Activated CD4-positive, alpha-beta T cell treated with anti-CD3 and anti-CD28 coated beads for 24 hours (primary cell): Measurements from ENCODE around the gene SPEM1.

Experiments
- DNase-seq, 2 donors: peaks; one replicate each; pipeline ENCODE4 v3.0.0-alpha.2; 2020; ENCODE audit warnings: low read depth in 2 of 2

Gene SPEM1

DNA sequence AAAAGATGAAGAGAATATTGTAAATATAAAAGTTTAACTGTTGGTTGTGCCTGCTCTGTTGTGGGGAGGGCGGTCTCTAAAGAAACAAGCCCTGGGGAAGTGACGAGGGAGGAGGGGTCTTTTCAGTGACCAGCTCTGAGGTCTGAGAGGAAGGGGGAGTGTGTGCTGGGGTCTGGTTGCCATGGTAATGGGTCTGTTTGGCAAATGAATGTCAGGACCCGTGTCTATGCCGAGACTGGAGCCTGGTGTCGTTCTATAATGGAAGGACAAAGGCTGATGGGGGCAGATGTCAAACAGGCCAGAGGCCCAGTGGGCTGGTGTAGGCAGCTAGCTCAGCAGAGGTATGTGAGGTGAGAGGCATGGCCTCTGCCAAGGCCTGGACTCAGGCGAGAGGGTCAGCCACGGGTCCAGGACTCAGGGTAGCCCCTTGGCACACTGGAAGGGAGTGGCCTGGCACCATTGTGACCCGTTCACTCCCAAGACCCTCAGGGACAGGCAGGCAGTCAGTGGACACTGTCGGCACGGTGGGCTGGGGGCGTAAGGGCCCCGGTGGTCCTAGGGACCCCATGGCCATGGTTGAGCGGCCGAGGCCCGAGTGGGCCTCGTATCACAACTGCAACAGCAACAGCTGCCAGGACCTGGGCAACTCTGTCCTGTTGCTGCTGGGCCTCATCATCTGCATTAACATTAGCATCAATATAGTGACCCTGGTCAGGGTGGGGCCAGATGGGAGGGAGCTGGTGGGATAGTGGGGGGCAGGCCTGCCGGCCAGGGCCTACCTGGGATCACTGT is at the start of gene SPEM1:
Gene SPEM1 (plus strand): TSS at position 506 of the 792 bp plus-strand sequence. CDS start 61 bp downstream, at position 567.
- DNase-seq, result no peak

DNA sequence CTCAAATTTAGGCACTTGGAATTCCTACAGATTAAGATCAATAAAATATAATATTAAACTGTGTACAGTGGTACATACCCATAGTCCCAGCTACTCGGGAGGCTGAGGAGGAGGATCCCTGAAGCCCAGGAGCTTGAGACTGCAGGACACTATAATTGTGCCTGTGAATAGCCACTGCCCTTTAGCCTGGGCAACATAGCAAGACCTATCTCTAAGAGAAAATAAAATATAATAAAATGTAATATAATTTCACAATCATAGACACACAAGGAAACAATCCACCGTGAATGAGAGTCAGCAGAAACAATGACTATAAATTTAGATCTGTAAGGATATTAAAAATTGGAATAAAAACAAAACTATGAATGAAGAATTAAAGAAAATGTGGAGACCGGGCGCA is 49.3 kb upstream of the SPEM1 start:
- DNase-seq, result no peak

DNA sequence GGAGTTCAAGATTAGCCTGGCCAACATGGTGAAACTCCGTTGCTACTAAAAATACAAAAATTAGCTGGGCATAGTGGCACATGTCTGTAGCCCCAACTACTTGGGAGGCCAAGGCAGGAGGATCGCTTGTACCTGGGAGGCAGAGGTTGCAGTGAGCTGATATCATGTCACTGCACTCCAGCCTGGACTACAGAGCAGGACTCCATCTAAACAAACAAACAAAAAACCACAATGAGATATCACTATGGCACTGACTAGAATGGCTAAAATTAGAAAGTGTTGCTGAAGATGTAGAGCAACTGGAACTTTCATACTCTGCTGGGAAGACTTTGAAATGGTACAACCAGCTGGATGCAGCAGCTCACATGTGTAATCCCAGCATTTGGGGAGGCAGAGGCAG is 45.8 kb upstream of the SPEM1 start:
- DNase-seq, result no peak

GRCh38 chr17:7379134-7379533 is 41.0 kb upstream of the SPEM1 start:
- DNase-seq, result no peak

GRCh38 chr17:7380321-7380720 is 39.8 kb upstream of the SPEM1 start:
- no peak for DNase-seq

DNA sequence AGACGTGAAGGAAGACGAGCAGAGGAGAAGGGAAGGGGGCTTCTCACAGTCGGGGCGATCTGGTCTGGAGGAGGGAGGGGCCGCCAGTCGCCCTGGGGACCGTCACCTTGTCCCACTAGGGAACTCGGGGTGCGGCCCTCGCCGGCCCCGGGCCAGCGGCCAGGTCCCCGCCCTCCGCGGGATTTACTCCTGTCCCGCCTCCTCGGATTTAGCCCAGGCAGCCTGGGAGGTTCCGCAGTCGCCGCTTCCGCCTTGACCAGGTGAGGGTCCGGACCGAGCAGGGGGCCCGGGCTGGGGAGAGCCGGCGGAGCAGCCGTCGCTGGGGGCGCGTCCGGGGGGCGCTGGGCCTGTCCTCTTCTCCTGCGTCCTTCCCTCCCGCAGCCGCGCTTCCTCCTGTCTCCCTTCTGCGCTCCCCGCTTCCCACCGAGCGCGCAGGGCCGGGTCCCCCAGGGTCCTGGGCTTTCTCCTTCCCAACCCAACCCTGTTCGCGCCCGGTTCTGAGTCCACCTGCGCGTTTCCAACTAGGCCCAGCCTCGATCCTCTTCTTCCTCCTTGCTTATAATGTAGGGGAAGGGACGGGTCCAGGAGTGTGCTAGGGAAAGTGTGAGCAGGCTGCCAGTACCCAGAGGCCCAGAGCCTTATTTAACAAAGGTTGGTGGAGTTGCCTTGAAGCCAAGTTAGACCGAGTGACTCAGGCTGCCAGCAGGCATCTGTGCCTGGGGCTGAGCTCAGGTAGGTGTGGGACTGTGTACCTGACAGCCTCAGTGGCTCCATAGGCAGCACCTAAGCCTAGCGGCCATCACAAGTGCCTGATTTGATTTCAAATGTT is 39.1 kb upstream of the SPEM1 start, which contains the start of gene TNK1:
Gene TNK1 (plus strand): TSS at position 235 of the 829 bp plus-strand sequence. CDS start 1,838 bp downstream, outside the sequence.
- no peak for DNase-seq

DNA sequence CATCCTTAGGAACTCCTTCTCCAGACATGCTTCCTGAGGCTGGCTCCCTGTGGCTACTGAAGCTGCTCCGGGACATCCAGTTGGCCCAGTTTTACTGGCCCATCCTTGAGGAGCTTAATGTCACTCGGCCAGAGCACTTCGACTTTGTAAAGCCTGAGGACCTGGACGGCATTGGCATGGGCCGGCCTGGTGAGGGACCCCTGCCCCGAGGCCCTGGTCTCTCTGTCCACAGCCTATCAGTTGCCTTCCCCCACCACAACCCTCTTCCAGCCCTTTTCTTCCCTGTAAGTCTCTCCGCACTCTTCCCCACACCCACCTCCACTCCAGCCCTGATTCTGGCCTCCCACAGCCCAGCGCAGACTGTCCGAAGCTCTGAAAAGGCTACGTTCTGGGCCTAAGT is 37.2 kb upstream of the SPEM1 start:
- DNase-seq, result no peak

DNA sequence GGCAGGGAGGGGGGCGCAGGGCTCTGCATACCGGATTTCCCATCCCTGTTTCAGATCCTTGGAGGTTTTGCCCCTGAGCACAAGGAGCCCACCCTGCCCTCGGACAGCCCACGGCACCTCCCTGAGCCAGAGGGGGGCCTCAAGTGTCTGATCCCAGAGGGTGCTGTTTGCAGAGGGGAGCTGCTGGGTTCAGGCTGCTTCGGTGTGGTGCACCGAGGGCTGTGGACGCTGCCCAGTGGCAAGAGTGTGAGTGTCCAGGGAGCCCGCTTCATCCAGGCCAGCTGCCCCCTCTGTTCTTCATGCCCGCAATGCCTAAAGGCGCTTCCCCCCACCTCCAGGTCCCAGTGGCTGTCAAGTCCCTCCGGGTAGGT is 36.8 kb upstream of the SPEM1 start:
- DNase-seq, result no peak

- peak; percentile 60 to 64 for DNase-seq
Measured at GRCh38 chr17:7383742-7384488, 36.2 kb upstream of the SPEM1 start.

DNA sequence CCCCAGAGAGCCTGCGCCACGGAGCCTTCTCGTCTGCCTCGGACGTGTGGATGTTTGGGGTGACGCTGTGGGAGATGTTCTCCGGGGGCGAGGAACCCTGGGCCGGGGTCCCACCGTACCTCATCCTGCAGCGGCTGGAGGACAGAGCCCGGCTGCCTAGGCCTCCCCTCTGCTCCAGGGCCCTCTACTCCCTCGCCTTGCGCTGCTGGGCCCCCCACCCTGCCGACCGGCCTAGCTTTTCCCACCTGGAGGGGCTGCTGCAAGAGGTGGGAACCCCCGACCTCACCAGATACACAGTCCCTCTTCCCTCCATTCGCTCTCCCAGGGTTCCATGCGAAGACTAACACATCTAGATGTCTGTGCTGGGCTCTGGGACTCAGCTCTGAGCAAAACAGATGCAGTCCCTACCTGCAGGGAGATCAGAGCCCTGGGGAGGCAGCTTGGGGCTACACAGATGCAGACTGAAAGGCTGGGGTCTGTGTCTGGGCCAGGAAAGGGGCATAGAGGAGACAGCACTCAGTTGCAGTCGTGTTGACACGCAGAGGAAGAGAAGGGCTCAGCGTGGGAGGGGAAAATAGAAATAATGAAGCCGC is 35.5 kb upstream of the SPEM1 start:
- no peak for DNase-seq

- DNase-seq, result no peak
Measured at GRCh38 chr17:7388856-7389255, 31.3 kb upstream of the SPEM1 start.

- DNase-seq, result no peak
Measured at GRCh38 chr17:7389924-7390910, 29.9 kb upstream of the SPEM1 start.

GRCh38 chr17:7391307-7391706 is 28.8 kb upstream of the SPEM1 start:
- DNase-seq, result no peak

- DNase-seq, result no peak
Measured at GRCh38 chr17:7392696-7393612, 27.2 kb upstream of the SPEM1 start.

DNA sequence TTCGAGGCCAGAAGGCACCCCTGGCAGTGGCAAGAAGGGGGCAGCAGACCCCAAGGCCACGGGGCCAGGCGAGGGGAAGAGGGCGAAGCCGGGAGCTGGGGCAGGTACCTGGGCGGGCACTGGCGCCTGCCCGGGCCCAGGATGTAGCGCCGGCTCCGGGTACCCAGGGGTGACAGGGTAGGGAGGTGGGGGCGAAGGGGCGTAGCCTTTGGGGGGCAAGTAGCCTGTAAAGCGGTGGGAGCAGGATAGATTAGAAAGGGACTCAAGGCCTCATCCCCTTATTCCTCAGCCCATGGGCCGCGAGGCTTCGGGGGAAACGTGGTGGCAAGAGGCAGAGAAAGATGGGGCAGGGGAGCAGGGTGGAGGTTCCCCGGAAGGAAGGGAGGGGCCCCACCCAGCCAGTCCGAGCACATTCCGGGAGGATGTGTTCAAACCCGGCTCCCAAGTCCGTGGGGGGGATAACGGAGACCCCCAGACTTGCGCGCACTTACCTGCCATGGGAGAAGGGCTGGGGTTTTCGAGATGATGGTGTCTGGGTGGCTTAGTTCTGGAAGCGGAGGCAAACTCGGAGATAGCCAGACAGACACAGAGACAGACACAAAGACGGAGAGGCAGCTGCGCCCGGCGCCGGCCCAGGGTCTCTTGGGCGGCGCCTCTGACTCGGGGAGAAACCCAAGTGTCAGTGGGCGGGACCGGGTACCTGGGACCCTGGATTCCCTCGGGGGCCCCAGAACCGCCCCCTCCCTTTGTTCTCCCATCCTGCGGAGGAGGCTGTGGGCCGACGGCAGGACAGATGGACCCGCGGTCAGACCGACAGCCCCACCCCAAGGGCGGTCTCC is 26.3 kb upstream of the SPEM1 start:
- DNase-seq, result peak in 1 of 2 donors; percentile 45

DNA sequence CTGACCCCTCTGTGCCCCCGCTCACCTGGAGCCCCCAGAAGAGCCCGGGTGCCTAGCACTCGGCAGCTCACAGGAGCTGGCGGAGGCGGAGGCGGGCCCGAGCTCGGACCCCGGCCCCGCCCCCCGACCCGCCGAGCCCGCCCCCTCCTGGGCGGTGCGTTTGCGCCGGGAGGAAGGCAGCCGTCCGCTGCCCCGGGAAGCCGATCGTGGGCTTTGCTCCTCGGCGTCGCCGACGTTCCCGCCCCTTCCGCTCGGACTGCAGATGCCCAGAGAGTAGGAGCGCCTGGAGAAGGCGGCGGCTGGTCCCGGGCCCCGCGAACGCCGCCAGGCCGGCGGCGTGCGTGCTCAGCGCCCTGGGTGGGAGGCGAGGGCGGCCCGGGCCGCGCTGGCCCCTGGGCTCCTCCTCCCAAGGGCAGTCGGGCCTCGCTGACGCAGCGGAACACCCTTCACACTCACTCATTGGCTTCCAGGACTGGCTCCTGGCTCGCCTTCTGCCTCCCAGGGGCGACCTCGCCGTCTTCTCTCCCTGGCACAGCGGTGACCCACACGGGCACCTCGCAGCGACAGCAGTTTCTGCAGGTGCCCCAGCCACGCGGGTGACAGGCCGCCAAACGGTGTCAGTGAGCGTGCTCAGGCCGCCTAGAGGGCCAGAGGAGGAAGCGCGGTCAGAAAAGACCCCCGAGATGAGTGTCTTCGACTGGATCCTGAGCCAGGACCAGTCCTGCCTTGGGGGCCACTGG is 25.5 kb upstream of the SPEM1 start, which contains the start of gene PLSCR3:
Gene PLSCR3 (minus strand): TSS at position 74 of the 740 bp plus-strand sequence. CDS start 415 bp downstream, outside the sequence.
- peak; percentile 74 to 81 for DNase-seq

DNA sequence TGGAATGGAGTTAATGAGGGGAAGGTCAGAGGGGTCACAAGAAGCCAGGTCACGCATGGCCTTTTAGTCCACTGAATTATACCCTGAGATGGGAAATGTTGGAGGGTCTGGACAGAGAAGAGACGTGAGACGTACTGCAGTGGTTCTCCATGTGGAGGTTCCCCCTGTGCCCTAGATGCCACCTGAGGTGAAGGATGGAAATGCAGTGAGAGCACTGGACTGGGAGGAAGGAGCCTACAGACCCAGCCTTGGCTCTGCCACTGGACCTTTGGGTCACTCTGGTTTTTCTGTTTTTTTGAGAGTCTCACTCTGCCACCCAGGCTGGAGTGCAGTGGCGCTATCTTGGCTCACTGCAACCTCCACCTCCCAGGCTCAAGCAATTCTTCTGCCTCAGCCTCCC is 24.0 kb upstream of the SPEM1 start:
- DNase-seq, result no peak

GRCh38 chr17:7398612-7399011 is 21.5 kb upstream of the SPEM1 start:
- no peak for DNase-seq
